Osteoblast (primary cell): ENCODE measurements around the gene TRIM33. TPM values are rescaled to one million over a fixed set of nuclear protein-coding genes. Genes with fewer than 3 reads are reported as not detected.

Source experiments
- DNase-seq: peaks from one replicate; pipeline ENCODE4 v3.0.0; 2011; ENCODE audit warnings: low spot score, mixed read lengths; ENCODE audit not compliant: insufficient read length; ENCODE audit errors: missing footprints
- H2AFZ ChIP-seq: 2 replicates; pipeline ENCODE4 v1.6.0; 2011; ENCODE audit warnings: mild to moderate bottlenecking, low read length
- H3K27ac ChIP-seq: 2 replicates; pipeline ENCODE4 v1.5.1; 2011; ENCODE audit warnings: mild to moderate bottlenecking, low read depth, low read length, moderate library complexity
- H3K27me3 ChIP-seq: 2 replicates; pipeline ENCODE4 v1.6.0; 2012; ENCODE audit warnings: mild to moderate bottlenecking, control low read depth, inconsistent platforms, low read length, moderate library complexity; ENCODE audit not compliant: insufficient read depth
- H3K36me3 ChIP-seq: 2 replicates; pipeline ENCODE4 v1.5.1; 2011; ENCODE audit warnings: mild to moderate bottlenecking, low read length, control low read depth, moderate library complexity; ENCODE audit not compliant: insufficient read depth
- H3K4me1 ChIP-seq: 2 replicates; pipeline ENCODE4 v1.5.1; 2011; ENCODE audit warnings: mild to moderate bottlenecking, low read length, control low read depth, moderate library complexity; ENCODE audit not compliant: insufficient read depth
- H3K4me2 ChIP-seq: 2 replicates; pipeline ENCODE4 v1.6.0; 2011; ENCODE audit warnings: mild to moderate bottlenecking, low read length; ENCODE audit not compliant: insufficient read depth
- H3K4me3 ChIP-seq: fragments of 200-600 bp; sonication (generic); 3 replicates; pipeline ENCODE4 v1.5.1; 2012; ENCODE audit warnings: mild to moderate bottlenecking, low read length, inconsistent platforms; ENCODE audit not compliant: insufficient read depth
- H3K79me2 ChIP-seq: 2 replicates; pipeline ENCODE4 v1.6.0; 2012; ENCODE audit warnings: mild to moderate bottlenecking, low read length, control low read depth, inconsistent platforms; ENCODE audit not compliant: insufficient read depth
- H3K9me3 ChIP-seq: 2 replicates; pipeline ENCODE4 v1.5.1; 2011; ENCODE audit warnings: low read depth, low read length, control low read depth
- H4K20me1 ChIP-seq: 2 replicates; pipeline ENCODE4 v1.6.0; 2012; ENCODE audit warnings: mild to moderate bottlenecking, low read length, control low read depth; ENCODE audit not compliant: insufficient read depth
- total RNA-seq: library from RNA; depleted of rRNA; stranded (reverse); fragments of >200 nt; gene quantifications from 2 replicates; pipeline ENCODE4 v1.2.3, GENCODE V29; 2012
- TF ChIP-seq, protein P1 (sequence below): IDR thresholded peaks from 2 replicates; pipeline ENCODE4 v1.5.1; 2011; ENCODE audit warnings: mild to moderate bottlenecking, low read depth, low read length, moderate library complexity; ENCODE audit errors: extremely low read depth

The TRIM33 gene
- total RNA-seq, 1 donor, result 43.1 TPM

DNA sequence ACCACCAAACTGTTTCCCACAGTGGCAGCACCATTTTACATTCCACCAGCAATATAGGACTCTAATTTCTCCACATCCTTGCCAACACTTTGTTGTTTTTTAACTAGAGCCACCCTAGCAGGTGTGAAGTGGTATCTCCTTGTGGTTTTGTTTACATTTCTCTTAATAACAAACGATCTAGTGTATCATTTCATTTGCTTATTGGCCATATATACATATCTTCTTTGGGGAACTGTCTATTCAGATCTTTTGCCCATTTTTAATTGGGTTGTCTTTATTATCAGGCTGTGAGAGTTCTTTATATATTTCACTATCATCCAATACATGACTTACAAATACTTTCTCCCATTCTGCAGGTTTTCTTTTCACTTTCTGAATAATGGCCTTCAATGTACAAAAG is 18.0 kb downstream of the TRIM33 start:
- Histone ChIP-seq H3K27me3 (no peaks in the 10 kb centered on the region), H3K36me3 (no peaks in the 10 kb centered on the region), H3K4me1 (no peaks in the 10 kb centered on the region), H3K4me3 (no peak overlapping the region), H2AFZ (no peak overlapping the region), H3K9me3 (no peaks in the 10 kb centered on the region), H4K20me1 (peaks cover 53% of the 10 kb centered on the region), H3K27ac (no peak overlapping the region), H3K79me2 (peaks cover 95% of the 10 kb centered on the region), H3K4me2 (no peak overlapping the region)
- no peak for DNase-seq
- TF ChIP-seq, protein P1, sequence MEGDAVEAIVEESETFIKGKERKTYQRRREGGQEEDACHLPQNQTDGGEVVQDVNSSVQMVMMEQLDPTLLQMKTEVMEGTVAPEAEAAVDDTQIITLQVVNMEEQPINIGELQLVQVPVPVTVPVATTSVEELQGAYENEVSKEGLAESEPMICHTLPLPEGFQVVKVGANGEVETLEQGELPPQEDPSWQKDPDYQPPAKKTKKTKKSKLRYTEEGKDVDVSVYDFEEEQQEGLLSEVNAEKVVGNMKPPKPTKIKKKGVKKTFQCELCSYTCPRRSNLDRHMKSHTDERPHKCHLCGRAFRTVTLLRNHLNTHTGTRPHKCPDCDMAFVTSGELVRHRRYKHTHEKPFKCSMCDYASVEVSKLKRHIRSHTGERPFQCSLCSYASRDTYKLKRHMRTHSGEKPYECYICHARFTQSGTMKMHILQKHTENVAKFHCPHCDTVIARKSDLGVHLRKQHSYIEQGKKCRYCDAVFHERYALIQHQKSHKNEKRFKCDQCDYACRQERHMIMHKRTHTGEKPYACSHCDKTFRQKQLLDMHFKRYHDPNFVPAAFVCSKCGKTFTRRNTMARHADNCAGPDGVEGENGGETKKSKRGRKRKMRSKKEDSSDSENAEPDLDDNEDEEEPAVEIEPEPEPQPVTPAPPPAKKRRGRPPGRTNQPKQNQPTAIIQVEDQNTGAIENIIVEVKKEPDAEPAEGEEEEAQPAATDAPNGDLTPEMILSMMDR, result no peak

DNA sequence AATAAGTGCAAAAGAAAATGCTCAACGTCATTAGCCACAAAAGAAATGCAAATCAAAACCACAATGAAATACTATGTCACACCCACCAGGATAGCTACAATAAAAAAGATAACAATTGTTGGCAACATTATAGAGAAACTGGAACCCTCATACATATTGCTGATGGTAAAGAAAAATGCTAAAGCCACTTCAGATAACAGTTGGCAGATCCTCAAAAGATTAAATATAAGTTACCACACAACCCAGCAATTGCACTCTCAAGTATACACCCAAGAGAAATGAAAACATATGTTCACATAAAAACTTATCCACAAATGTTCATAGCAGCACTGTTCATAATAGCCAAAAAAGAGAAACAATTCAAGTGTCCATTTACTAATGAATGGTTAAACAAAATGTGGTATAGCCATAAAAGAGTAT is 20.7 kb downstream of the TRIM33 start:
- Histone ChIP-seq H3K79me2 (peaks cover 94% of the 10 kb centered on the region), H3K27me3 (no peaks in the 10 kb centered on the region), H3K4me2 (no peak overlapping the region), H2AFZ (no peak overlapping the region), H3K4me3 (no peak overlapping the region), H4K20me1 (peaks cover 52% of the 10 kb centered on the region), H3K4me1 (peaks cover 3% of the 10 kb centered on the region), H3K27ac (no peak overlapping the region), H3K9me3 (no peaks in the 10 kb centered on the region), H3K36me3 (no peaks in the 10 kb centered on the region)
- TF ChIP-seq, protein P1, result no peak
- DNase-seq, result no peak

DNA sequence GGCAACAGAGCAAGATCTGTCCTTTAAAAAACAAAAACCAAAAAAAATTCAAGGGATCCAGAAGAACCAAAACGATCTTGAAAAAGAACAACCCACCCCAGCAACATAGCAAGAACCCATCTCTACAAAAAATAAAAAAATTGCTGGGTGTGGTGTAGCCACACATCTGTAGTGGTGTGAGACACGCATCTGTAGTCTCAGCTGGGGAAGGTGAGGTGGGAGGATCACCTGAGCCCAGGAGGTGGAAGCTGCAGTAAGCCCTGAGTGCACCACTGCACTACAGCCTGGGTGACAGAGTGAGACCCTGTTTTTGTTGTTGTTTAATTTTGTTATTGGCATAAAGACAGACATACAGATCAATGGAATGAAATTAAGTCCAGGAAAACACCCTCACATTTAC is 22.3 kb downstream of the TRIM33 start:
- peaks cover 94% of the 10 kb centered on the region for H3K79me2 ChIP-seq
- peaks cover 52% of the 10 kb centered on the region for H4K20me1 ChIP-seq

DNA sequence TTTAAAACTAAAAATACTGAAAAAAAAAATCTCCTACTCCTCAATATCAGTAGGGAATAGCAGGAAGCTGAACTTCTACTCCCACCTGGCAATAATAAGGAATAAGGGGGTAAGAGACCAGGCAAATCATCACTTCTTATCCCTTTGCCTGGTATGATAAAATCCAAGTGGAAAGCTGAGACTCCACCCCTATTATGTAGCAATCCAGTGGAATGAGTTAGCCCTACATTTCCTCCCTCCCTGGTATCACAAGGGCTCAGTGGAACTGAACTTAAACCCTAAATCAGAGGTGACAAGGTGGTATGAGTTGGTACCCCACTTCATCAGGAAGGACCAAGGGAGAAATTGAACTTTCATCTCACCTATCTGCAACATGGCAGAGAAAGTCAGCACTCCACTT is 25.7 kb downstream of the TRIM33 start:
- Histone ChIP-seq H3K36me3 (no peaks in the 10 kb centered on the region), H3K4me1 (peaks cover 3% of the 10 kb centered on the region), H4K20me1 (peaks cover 37% of the 10 kb centered on the region), H3K27ac (no peak overlapping the region), H3K9me3 (no peaks in the 10 kb centered on the region), H3K4me3 (no peak overlapping the region), H3K4me2 (no peak overlapping the region), H2AFZ (no peak overlapping the region), H3K79me2 (peaks cover 92% of the 10 kb centered on the region), H3K27me3 (no peaks in the 10 kb centered on the region)
- TF ChIP-seq, protein P1, result no peak
- no peak for DNase-seq

More for the DNA sequence above, 22.3 kb downstream of the TRIM33 start:
- peaks cover 3% of the 10 kb centered on the region for H3K4me1 ChIP-seq
- H3K36me3 ChIP-seq, result no peaks in the 10 kb centered on the region
- TF ChIP-seq, protein P1, result no peak
- H3K4me3 ChIP-seq, result no peak overlapping the region
- DNase-seq, result no peak
- H3K27me3 ChIP-seq, result no peaks in the 10 kb centered on the region
- no peak overlapping the region for H3K4me2 ChIP-seq
- no peak overlapping the region for H3K27ac ChIP-seq
- H3K9me3 ChIP-seq, result no peaks in the 10 kb centered on the region
- H2AFZ ChIP-seq, result no peak overlapping the region
